ENCODE data around the gene MGAT1. TPM values are rescaled to one million over a fixed set of nuclear protein-coding genes. Genes with fewer than 3 reads are reported as not detected.

The MGAT1 gene
- total RNA-seq, 1 experiment from 2014 or later: 49.9 TPM

GRCh38 chr5:180848878-180849277 is 46.3 kb upstream of the MGAT1 start:
- Histone ChIP-seq H3K4me3 (ENCODE audit: low read depth, low read length, poor library complexity, severe bottlenecking) (no peak overlapping the region), H3K9me3 (ENCODE audit: low read depth, low read length, poor library complexity, severe bottlenecking) (peaks cover 90% of the 10 kb centered on the region), H3K27me3 (replicated peaks; ENCODE audit: insufficient read depth, low read depth, low read length, poor library complexity) (no peaks in the 10 kb centered on the region), H3K36me3 (ENCODE audit: insufficient read depth, low read length, poor library complexity, severe bottlenecking) (peaks cover 58% of the 10 kb centered on the region), H3K4me1 (ENCODE audit: insufficient read depth, low read length, poor library complexity, severe bottlenecking) (no peaks in the 10 kb centered on the region), H3K27ac (ENCODE audit: low read depth, low read length, poor library complexity, severe bottlenecking) (no peak overlapping the region)
- TF ChIP-seq, protein P1, sequence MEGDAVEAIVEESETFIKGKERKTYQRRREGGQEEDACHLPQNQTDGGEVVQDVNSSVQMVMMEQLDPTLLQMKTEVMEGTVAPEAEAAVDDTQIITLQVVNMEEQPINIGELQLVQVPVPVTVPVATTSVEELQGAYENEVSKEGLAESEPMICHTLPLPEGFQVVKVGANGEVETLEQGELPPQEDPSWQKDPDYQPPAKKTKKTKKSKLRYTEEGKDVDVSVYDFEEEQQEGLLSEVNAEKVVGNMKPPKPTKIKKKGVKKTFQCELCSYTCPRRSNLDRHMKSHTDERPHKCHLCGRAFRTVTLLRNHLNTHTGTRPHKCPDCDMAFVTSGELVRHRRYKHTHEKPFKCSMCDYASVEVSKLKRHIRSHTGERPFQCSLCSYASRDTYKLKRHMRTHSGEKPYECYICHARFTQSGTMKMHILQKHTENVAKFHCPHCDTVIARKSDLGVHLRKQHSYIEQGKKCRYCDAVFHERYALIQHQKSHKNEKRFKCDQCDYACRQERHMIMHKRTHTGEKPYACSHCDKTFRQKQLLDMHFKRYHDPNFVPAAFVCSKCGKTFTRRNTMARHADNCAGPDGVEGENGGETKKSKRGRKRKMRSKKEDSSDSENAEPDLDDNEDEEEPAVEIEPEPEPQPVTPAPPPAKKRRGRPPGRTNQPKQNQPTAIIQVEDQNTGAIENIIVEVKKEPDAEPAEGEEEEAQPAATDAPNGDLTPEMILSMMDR (conservative IDR thresholded peaks at IDR 0.05; ENCODE audit: low read depth, low read length): no peak
- TF ChIP-seq EZH2 (IDR thresholded peaks at IDR 0.05; ENCODE audit: borderline replicate concordance, low read depth, low read length, poor library complexity, severe bottlenecking): no peak
- ChIA-PET CTCF (no interaction called here), POLR2A (ENCODE audit: low non-redundant PET) (no interaction called here)
- BruUV-seq (replicated peaks): no TSS peak
- intact Hi-C loops (cut with micrococcal nuclease; ENCODE audit: unreplicated experiment): no loop called here
- DNase-seq (ENCODE audit: low spot score): no peak

- CTCF ChIA-PET: no interaction called here
These were observed 45.7 kb upstream of the MGAT1 start for GRCh38 chr5:180848265-180848664.

DNA sequence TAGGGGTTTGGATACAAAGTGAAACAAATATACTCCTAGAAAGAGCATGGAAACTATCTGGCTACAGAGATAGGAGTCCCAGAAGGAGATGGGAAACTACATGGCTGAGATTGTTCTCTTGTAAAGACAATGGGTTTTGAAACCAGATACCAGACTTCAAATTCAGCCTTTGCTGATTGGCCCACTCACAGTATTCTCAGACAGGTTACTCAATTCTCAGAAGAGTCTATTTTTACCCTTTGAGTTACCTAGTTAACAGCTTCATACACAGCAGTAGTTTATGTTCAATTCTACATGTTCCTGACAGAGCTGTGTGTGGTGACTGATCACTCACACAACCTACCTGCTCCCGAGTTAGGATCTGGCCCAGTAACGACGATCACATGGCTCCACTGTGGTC is 44.4 kb upstream of the MGAT1 start:
- ChIA-PET CTCF (no interaction called here), POLR2A (ENCODE audit: low non-redundant PET) (no interaction called here)
- H3K27me3 ChIP-seq (replicated peaks; ENCODE audit: insufficient read depth, low read depth, low read length, poor library complexity): no peaks in the 10 kb centered on the region
- H3K4me1 ChIP-seq (ENCODE audit: insufficient read depth, low read length, poor library complexity, severe bottlenecking): no peaks in the 10 kb centered on the region
- H3K36me3 ChIP-seq (ENCODE audit: insufficient read depth, low read length, poor library complexity, severe bottlenecking): peaks cover 48% of the 10 kb centered on the region
- H3K9me3 ChIP-seq (ENCODE audit: low read depth, low read length, poor library complexity, severe bottlenecking): peaks cover 85% of the 10 kb centered on the region
- intact Hi-C loops (cut with micrococcal nuclease; ENCODE audit: unreplicated experiment): no loop called here
- no peak overlapping the region for H3K4me3 ChIP-seq (ENCODE audit: low read depth, low read length, poor library complexity, severe bottlenecking)
- no peak for TF ChIP-seq EZH2 (IDR thresholded peaks at IDR 0.05; ENCODE audit: borderline replicate concordance, low read depth, low read length, poor library complexity, severe bottlenecking)
- TF ChIP-seq, protein P1 (conservative IDR thresholded peaks at IDR 0.05; ENCODE audit: low read depth, low read length): no peak
- H3K27ac ChIP-seq (ENCODE audit: low read depth, low read length, poor library complexity, severe bottlenecking): no peak overlapping the region
- no peak for DNase-seq (ENCODE audit: low spot score)
- no TSS peak for BruUV-seq (replicated peaks)

More at GRCh38 chr5:180848265-180848664, 45.7 kb upstream of the MGAT1 start:
- TF ChIP-seq, protein P1 (conservative IDR thresholded peaks at IDR 0.05; ENCODE audit: low read depth, low read length): no peak
- no TSS peak for BruUV-seq (replicated peaks)
- Histone ChIP-seq H3K27me3 (replicated peaks; ENCODE audit: insufficient read depth, low read depth, low read length, poor library complexity) (no peaks in the 10 kb centered on the region), H3K9me3 (ENCODE audit: low read depth, low read length, poor library complexity, severe bottlenecking) (peaks cover 94% of the 10 kb centered on the region), H3K36me3 (ENCODE audit: insufficient read depth, low read length, poor library complexity, severe bottlenecking) (peaks cover 58% of the 10 kb centered on the region), H3K4me3 (ENCODE audit: low read depth, low read length, poor library complexity, severe bottlenecking) (no peak overlapping the region), H3K27ac (ENCODE audit: low read depth, low read length, poor library complexity, severe bottlenecking) (no peak overlapping the region), H3K4me1 (ENCODE audit: insufficient read depth, low read length, poor library complexity, severe bottlenecking) (no peaks in the 10 kb centered on the region)
- no peak for DNase-seq (ENCODE audit: low spot score)
- POLR2A ChIA-PET (ENCODE audit: low non-redundant PET): no interaction called here
- intact Hi-C loops (cut with micrococcal nuclease; ENCODE audit: unreplicated experiment): no loop called here

Measured in A673 (cell line).